ENCODE results near the gene SDK2. TPM values are rescaled to one million over a fixed set of nuclear protein-coding genes. Genes with fewer than 3 reads are reported as not detected.

Gene SDK2
- total and polyA plus RNA-seq, 2 of the 8 experiments (the other 6 are each of a cell fraction or from before 2014, with no cell fraction given): 3.9 to 4.1 TPM

DNA sequence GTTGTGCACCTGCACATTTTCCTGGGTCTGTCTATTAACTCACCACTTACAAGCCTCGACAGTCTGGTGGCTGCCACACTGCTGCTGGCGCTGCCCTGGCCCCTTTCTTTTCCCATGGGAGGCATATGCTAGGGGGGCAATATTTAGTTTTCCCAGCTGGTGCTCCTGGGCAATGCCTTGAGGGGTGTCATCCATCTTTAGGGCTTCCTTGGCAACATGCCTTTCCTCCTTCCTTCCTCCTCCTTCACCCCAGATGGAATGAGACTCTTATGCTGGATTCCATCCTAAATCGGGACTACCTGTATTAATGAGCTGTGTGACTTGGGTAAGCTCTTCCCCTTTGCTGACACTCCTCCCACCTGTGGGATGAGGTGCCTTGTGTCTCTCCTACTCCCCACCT is 267.6 kb downstream of the SDK2 start:
- POLR2A ChIA-PET (ENCODE audit: partially characterized antibody): no interaction called here
- Histone ChIP-seq H2AK5ac (ENCODE audit: low read depth, low read length) (no peak overlapping the region), H4K8ac (ENCODE audit: extremely low read depth, insufficient read depth, low read length) (no peak overlapping the region), H3K4me1 (replicated peaks in 1 of 4; ENCODE audit: control insufficient read depth in 3 of 4, insufficient read depth in 4 of 4, low read length in 3 of 4) (no peaks in the 10 kb centered on the region; a peak in 2 of 7 replicates), H4K5ac (ENCODE audit: insufficient read length, low read depth, low read length) (no peak overlapping the region), H3K56ac (replicated peaks; ENCODE audit: insufficient read length, low read depth, low read length) (no peak overlapping the region), H2AFZ (ENCODE audit: low read length) (no peak overlapping the region), H2BK120ac (replicated peaks; ENCODE audit: low read depth, low read length) (no peak overlapping the region), H2BK12ac (ENCODE audit: low read depth, low read length) (no peak overlapping the region), H2BK5ac (ENCODE audit: low read depth, low read length) (no peak overlapping the region), H3K18ac (ENCODE audit: extremely low read depth, low read length) (no peak overlapping the region), H3K36me3 (ENCODE audit: control insufficient read depth in 2 of 4, insufficient read depth in 4 of 4, low read length in 3 of 4) (peaks cover 0 to 6% (median 0%) of the 10 kb centered on the region in 4 experiments; a peak in 2 of 8 replicates), H3K23me2 (ENCODE audit: low read depth, low read length) (no peaks in the 10 kb centered on the region), H3K27me3 (replicated peaks in 1 of 4; ENCODE audit: control insufficient read depth in 3 of 4, extremely low read depth in 1 of 4, insufficient read depth in 3 of 4, low read length in 3 of 4) (no peaks in the 10 kb centered on the region), H3K23ac (ENCODE audit: insufficient read length) (no peak overlapping the region), H4K91ac (replicated peaks; ENCODE audit: insufficient read length, low read length) (no peak overlapping the region), H3K4ac (replicated peaks; ENCODE audit: insufficient read length, low read depth, low read length) (no peak overlapping the region), H3K79me2 (ENCODE audit: control insufficient read depth in 1 of 2, insufficient read depth in 2 of 2, low read length in 2 of 2) (no peaks in the 10 kb centered on the region), H3K79me1 (ENCODE audit: low read depth, low read length) (no peaks in the 10 kb centered on the region), H2BK15ac (ENCODE audit: low read length) (no peak overlapping the region), H3K9me3 (ENCODE audit: insufficient read depth in 2 of 2, low read depth in 1 of 2, low read length in 1 of 2) (no peaks in the 10 kb centered on the region), H3K9ac (replicated peaks in 1 of 4; ENCODE audit: extremely low read depth in 1 of 4, low read depth in 3 of 4, low read length in 3 of 4) (no peak overlapping the region), H3K4me3 (ENCODE audit: extremely low read depth in 1 of 4, insufficient read depth in 2 of 4, low read depth in 3 of 4, low read length in 4 of 4) (no peak overlapping the region), H3K14ac (ENCODE audit: insufficient read length) (no peak overlapping the region), H2BK20ac (ENCODE audit: low read length) (no peak overlapping the region), H4K20me1 (replicated peaks in 1 of 2; ENCODE audit: control insufficient read depth in 1 of 2, insufficient read depth in 2 of 2, low read length in 2 of 2) (no peaks in the 10 kb centered on the region), H3K27ac (ENCODE audit: low read depth, low read length) (no peak overlapping the region), H3K4me2 (ENCODE audit: insufficient read depth in 1 of 2, low read depth in 2 of 2, low read length in 2 of 2) (no peak overlapping the region)
- FAIRE-seq: no peak
- 97% methylated on average over 3 of the region's 3 CpGs; no CpG with 5 or more reads in 1 of the 2 experiments for WGBS, 2 experiments (ENCODE audit: extremely low coverage in 1 of 2, insufficient coverage in 1 of 2, insufficient read length in 1 of 2, insufficient replicate concordance in 2 of 2, low coverage in 1 of 2, low lambda C conversion rate in 2 of 2, missing lambda C conversion rate in 1 of 2)
- no peak for DNase-seq (ENCODE audit: low read depth in 1 of 2, low spot score in 2 of 2)
- CTCF ChIA-PET (ENCODE audit: partially characterized antibody): interaction anchor here (0.6 to 1.7 kb wide), 4 partner anchors 9 to 837 kb away, joined by 3 to 5 read pairs (median 4); no protein-coding TSS in a partner anchor
- no peak for TF ChIP-seq NRF1 (IDR thresholded peaks at IDR 0.05; ENCODE audit: low read depth, low read length)
- no peak for TF ChIP-seq ATF2 (IDR thresholded peaks at IDR 0.05; ENCODE audit: low read length)
- TF ChIP-seq RFX5 (IDR thresholded peaks at IDR 0.05; ENCODE audit: borderline replicate concordance, low read depth, low read length): no peak
- TF ChIP-seq TAF1 (IDR thresholded peaks at IDR 0.05; ENCODE audit: low read depth, low read length): no peak
- TF ChIP-seq EP300 (IDR thresholded peaks at IDR 0.05; ENCODE audit: borderline replicate concordance in 1 of 2, low read depth in 2 of 2, low read length in 2 of 2): no peak
- no peak for TF ChIP-seq GTF2F1 (IDR thresholded peaks at IDR 0.05; ENCODE audit: borderline replicate concordance, low read depth, low read length)
- no peak for TF ChIP-seq E2F6 (IDR thresholded peaks at IDR 0.05)
